ENCODE data around the gene CMTM8.

- TF ChIP-seq EP300 (IDR thresholded peaks at IDR 0.05) (no peak), CTCF (IDR thresholded peaks at IDR 0.05) (no peak)
Observed at GRCh38 chr3:32281570-32282106, 43.2 kb downstream of the CMTM8 start.
